ENCODE measurements around the gene HELZ2.
A peak's percentile ranks its signal among the peaks of the same experiment; 100 is the strongest.

Gene HELZ2

GRCh38 chr20:63539441-63540370 is 34.3 kb downstream of the HELZ2 start:
- H3K27ac ChIP-seq = peak overlapping the region; percentile 96
- CTCF ChIA-PET = interaction anchor here (0.7 to 2.7 kb wide), 4 partner anchors 18 to 158 kb away, joined by 3 to 13 read pairs (median 4); no protein-coding TSS in a partner anchor
- no peak for TF ChIP-seq CTCF (conservative IDR thresholded peaks at IDR 0.05; ENCODE audit: low read depth)
- no peak for DNase-seq (ENCODE audit: low spot score)
- POLR2A ChIA-PET (ENCODE audit: low non-redundant PET) = interaction anchor here (0.8 to 1.2 kb wide), 5 partner anchors 12 to 371 kb away, joined by 3 to 4 read pairs (median 3); partner anchors contain the start of gene GMEB2

- no peak for DNase-seq (ENCODE audit: low spot score)
- TF ChIP-seq CTCF (conservative IDR thresholded peaks at IDR 0.05; ENCODE audit: low read depth) = no peak
- H3K27ac ChIP-seq = peak overlapping the region; percentile 96
- CTCF ChIA-PET = interaction anchor here (0.6 to 2.7 kb wide), 12 partner anchors 8 to 141 kb away, joined by 3 to 13 read pairs (median 4); no protein-coding TSS in a partner anchor
- POLR2A ChIA-PET (ENCODE audit: low non-redundant PET) = interaction anchor here (0.6 to 1.7 kb wide), 8 partner anchors 13 to 372 kb away, joined by 3 to 8 read pairs (median 4); partner anchors contain the start of gene GMEB2
Observed at GRCh38 chr20:63539092-63539430, 35.0 kb downstream of the HELZ2 start.

GRCh38 chr20:63538204-63539091 is 35.6 kb downstream of the HELZ2 start:
- peak overlapping the region; percentile 96 for H3K27ac ChIP-seq

GRCh38 chr20:63537525-63538203 is 36.4 kb downstream of the HELZ2 start:
- CTCF ChIA-PET = interaction anchor here (0.5 to 4.1 kb wide), 56 partner anchors 9 to 1134 kb away, joined by 3 to 18 read pairs (median 4); partner anchors contain the start of genes HELZ2, PPDPF, RGS19 and RTEL1
- POLR2A ChIA-PET (ENCODE audit: low non-redundant PET) = interaction anchor here (0.6 to 1.7 kb wide), 12 partner anchors 12 to 443 kb away, joined by 3 to 8 read pairs (median 3); partner anchors contain the start of genes GMEB2, HELZ2 and PPDPF
- peak; percentile 99 for TF ChIP-seq CTCF (conservative IDR thresholded peaks at IDR 0.05; ENCODE audit: low read depth)
- H3K27ac ChIP-seq = peak overlapping the region; percentile 96
- DNase-seq (ENCODE audit: low spot score) = peak; percentile 100

More at GRCh38 chr20:63538204-63539091, 35.6 kb downstream of the HELZ2 start:
- CTCF ChIA-PET = interaction anchor here (0.5 to 4.1 kb wide), 45 partner anchors 8 to 1135 kb away, joined by 3 to 18 read pairs (median 4); partner anchors contain the start of genes HELZ2, PPDPF, RGS19 and RTEL1
- peak; percentile 79 for TF ChIP-seq CTCF (conservative IDR thresholded peaks at IDR 0.05; ENCODE audit: low read depth)
- peak; percentile 89 for DNase-seq (ENCODE audit: low spot score)
- POLR2A ChIA-PET (ENCODE audit: low non-redundant PET) = interaction anchor here (0.6 to 1.7 kb wide), 16 partner anchors 9 to 442 kb away, joined by 3 to 8 read pairs (median 3); partner anchors contain the start of genes GMEB2, HELZ2 and PPDPF

- DNase-seq (ENCODE audit: low spot score) = peak; percentile 93
- POLR2A ChIA-PET (ENCODE audit: low non-redundant PET) = interaction anchor here (0.6 to 3.8 kb wide), 8 partner anchors 15 to 443 kb away, joined by 3 to 53 read pairs (median 3); partner anchors contain the start of genes GMEB2, HELZ2 and PPDPF
- CTCF ChIA-PET = interaction anchor here (0.6 to 4.1 kb wide), 40 partner anchors 9 to 651 kb away, joined by 3 to 18 read pairs (median 4); partner anchors contain the start of genes HELZ2, PPDPF, RTEL1 and STMN3
- H3K27ac ChIP-seq = peak within 1 kb of the TSS; percentile 96
- TF ChIP-seq CTCF (conservative IDR thresholded peaks at IDR 0.05; ENCODE audit: low read depth) = no peak
Observed at GRCh38 chr20:63536997-63537524, 37.0 kb downstream of the HELZ2 start, which contains the start of gene PTK6. PTK6 (minus strand) TSS chr20:63537376; CDS start chr20:63537314, 62 bp downstream.
